Neuronal stem cell (in vitro differentiated cells): ENCODE data around the gene ADCY10.

Experiments
- DNase-seq: peaks from one replicate; pipeline ENCODE4 v3.0.0-alpha.2; 2013; ENCODE audit warnings: low spot score
- H2AFZ ChIP-seq: one replicate; pipeline ENCODE4 v1.6.1; 2013; ENCODE audit warnings: mild to moderate bottlenecking, low read length, inconsistent platforms
- H2AK5ac ChIP-seq: 2 replicates; pipeline ENCODE4 v1.6.1; 2013; ENCODE audit warnings: low read depth, mild to moderate bottlenecking, inconsistent platforms, low read length, moderate library complexity, mixed read lengths
- H2BK120ac ChIP-seq: 2 replicates; pipeline ENCODE4 v1.6.1; 2013; ENCODE audit warnings: low read depth, mild to moderate bottlenecking, inconsistent platforms, low read length, moderate library complexity, mixed read lengths
- H2BK12ac ChIP-seq: one replicate; pipeline ENCODE4 v1.6.1; 2013; ENCODE audit warnings: low read length, inconsistent platforms
- H2BK15ac ChIP-seq: 2 replicates; pipeline ENCODE4 v1.6.1; 2013; ENCODE audit warnings: mild to moderate bottlenecking, low read length, inconsistent platforms, mixed read lengths
- H2BK5ac ChIP-seq: one replicate; pipeline ENCODE4 v1.6.1; 2013; ENCODE audit warnings: inconsistent platforms, mild to moderate bottlenecking, low read length, moderate library complexity
- H3K14ac ChIP-seq: one replicate; pipeline ENCODE4 v1.6.1; 2013; ENCODE audit warnings: low read length, inconsistent platforms
- H3K18ac ChIP-seq: 2 replicates; pipeline ENCODE4 v1.6.1; 2013; ENCODE audit warnings: low read length, inconsistent platforms
- H3K23ac ChIP-seq: 2 replicates; pipeline ENCODE4 v1.6.1; 2013; ENCODE audit warnings: low read depth, mild to moderate bottlenecking, mixed read lengths, low read length, inconsistent platforms; ENCODE audit not compliant: poor library complexity
- H3K27ac ChIP-seq: replicated peaks from 3 replicates; pipeline ENCODE4 v1.5.1; 2013; ENCODE audit warnings: low read length, inconsistent platforms
- H3K27me3 ChIP-seq, 3 experiments: 2 replicates each; pipeline ENCODE4 v1.6.1; 2013; ENCODE audit warnings: low read length in 3 of 3, mild to moderate bottlenecking in 2 of 3, inconsistent platforms in 1 of 3, low read depth in 1 of 3, mixed read lengths in 1 of 3, moderate library complexity in 1 of 3; ENCODE audit not compliant: control insufficient read depth in 3 of 3, insufficient read depth in 3 of 3
- H3K36me3 ChIP-seq, 2 donors: replicated peaks in 1 of 2; 2 replicates each; pipeline ENCODE4 v1.6.1; 2013; ENCODE audit warnings: low read length in 2 of 2; ENCODE audit not compliant: control insufficient read depth in 2 of 2, insufficient read depth in 2 of 2
- H3K4ac ChIP-seq: 2 replicates; pipeline ENCODE4 v1.6.1; 2013; ENCODE audit warnings: inconsistent platforms, mild to moderate bottlenecking, low read length, moderate library complexity
- H3K4me1 ChIP-seq, 2 donors: 1 replicate in 1 of 2; 2 replicates in 1 of 2; pipeline ENCODE4 v1.6.1; 2013; ENCODE audit warnings: low read length in 2 of 2, low read depth in 1 of 2; ENCODE audit not compliant: control insufficient read depth in 2 of 2, insufficient read depth in 1 of 2
- H3K4me2 ChIP-seq: one replicate; pipeline ENCODE4 v1.6.1; 2013; ENCODE audit warnings: mild to moderate bottlenecking, low read length, inconsistent platforms; ENCODE audit not compliant: insufficient read depth, poor library complexity, severe bottlenecking
- H3K4me3 ChIP-seq, 2 donors: 2 replicates each; pipeline ENCODE4 v1.5.1; 2013; ENCODE audit warnings: low read length in 2 of 2, mild to moderate bottlenecking in 2 of 2, inconsistent platforms in 1 of 2, moderate library complexity in 1 of 2
- H3K79me1 ChIP-seq: one replicate; pipeline ENCODE4 v1.6.1; 2013; ENCODE audit warnings: low read depth, mild to moderate bottlenecking, inconsistent platforms, low read length, moderate library complexity
- H3K9ac ChIP-seq: one replicate; pipeline ENCODE4 v1.6.1; 2013; ENCODE audit warnings: mild to moderate bottlenecking, low read depth, low read length, inconsistent platforms; ENCODE audit not compliant: poor library complexity
- H3K9me3 ChIP-seq, 2 donors: replicated peaks in 1 of 2; 2 replicates each; pipeline versions ENCODE3 to v1.6.1; 2013; ENCODE audit warnings: low read length in 2 of 2, mild to moderate bottlenecking in 2 of 2, inconsistent platforms in 1 of 2, low read depth in 1 of 2, mixed read lengths in 1 of 2, moderate library complexity in 1 of 2; ENCODE audit not compliant: control insufficient read depth in 2 of 2, insufficient read depth in 1 of 2
- H4K8ac ChIP-seq: one replicate; pipeline ENCODE4 v1.6.1; 2013; ENCODE audit warnings: low read depth, mild to moderate bottlenecking, inconsistent platforms, low read length, moderate library complexity
- H4K91ac ChIP-seq: one replicate; pipeline ENCODE4 v1.6.1; 2013; ENCODE audit warnings: low read length, low read depth, mild to moderate bottlenecking, inconsistent platforms; ENCODE audit not compliant: poor library complexity
- WGBS, 2 donors: extraction: QIAGEN DNeasy Blood & Tissue Kit; methylation state at CpG; one replicate each; pipeline ENCODE4 v1.1.7; 2013; ENCODE audit warnings: missing lambda C conversion rate in 2 of 2, mixed read lengths in 1 of 2; ENCODE audit not compliant: insufficient read length in 2 of 2, insufficient replicate concordance in 1 of 2; ENCODE audit errors: extremely low coverage in 2 of 2; 5-methylcytosine and 5-hydroxymethylcytosine counted together

Gene ADCY10

GRCh38 chr1:167776616-167777268 lies 137.2 kb downstream of the ADCY10 start:
- Histone ChIP-seq H4K91ac (no peak overlapping the region), H3K36me3 (peaks cover 20 to 85% of the 10 kb centered on the region in 2 donors), H2BK12ac (no peak overlapping the region), H2BK5ac (no peak overlapping the region), H3K79me1 (no peaks in the 10 kb centered on the region), H3K4me1 (no peaks in the 10 kb centered on the region), H3K4me2 (no peak overlapping the region), H3K9ac (no peak overlapping the region), H3K9me3 (peaks cover 3 to 21% of the 10 kb centered on the region in 2 donors), H2BK120ac (no peak overlapping the region), H4K8ac (no peak overlapping the region), H3K23ac (no peak overlapping the region), H3K27me3 (no peaks in the 10 kb centered on the region), H3K27ac (no peak overlapping the region), H3K4ac (no peak overlapping the region), H3K18ac (no peak overlapping the region), H3K4me3 (no peak overlapping the region), H2AK5ac (no peak overlapping the region), H3K14ac (no peak overlapping the region), H2AFZ (no peak overlapping the region), H2BK15ac (no peak overlapping the region)
- no peak for DNase-seq
- no CpG with 5 or more reads among the region's 1 CpG for WGBS, 2 donors

- Histone ChIP-seq H2BK120ac (no peak overlapping the region), H3K4me2 (no peak overlapping the region), H3K18ac (no peak overlapping the region), H2BK5ac (no peak overlapping the region), H3K36me3 (peaks cover 22 to 86% of the 10 kb centered on the region in 2 donors), H2AFZ (no peak overlapping the region), H2BK12ac (no peak overlapping the region), H3K4me1 (no peaks in the 10 kb centered on the region), H3K14ac (no peak overlapping the region), H3K23ac (no peak overlapping the region), H3K9ac (no peak overlapping the region), H4K8ac (no peak overlapping the region), H3K79me1 (no peaks in the 10 kb centered on the region), H3K4ac (no peak overlapping the region), H3K27ac (no peak overlapping the region), H3K4me3 (no peak overlapping the region), H3K9me3 (peaks cover 3 to 16% of the 10 kb centered on the region in 2 donors), H2BK15ac (no peak overlapping the region), H3K27me3 (no peaks in the 10 kb centered on the region), H4K91ac (no peak overlapping the region), H2AK5ac (no peak overlapping the region)
- no peak for DNase-seq
- no CpG with 5 or more reads among the region's 1 CpG for WGBS, 2 donors
Measured at GRCh38 chr1:167776151-167776550, 137.8 kb downstream of the ADCY10 start.

- Histone ChIP-seq H3K27me3 (no peaks in the 10 kb centered on the region), H4K8ac (no peak overlapping the region), H4K91ac (no peak overlapping the region), H3K18ac (no peak overlapping the region), H3K36me3 (peaks cover 23 to 86% of the 10 kb centered on the region in 2 donors), H2BK12ac (no peak overlapping the region), H3K4me1 (no peaks in the 10 kb centered on the region), H3K4me3 (no peak overlapping the region), H3K4me2 (no peak overlapping the region), H3K23ac (no peak overlapping the region), H3K27ac (no peak overlapping the region), H3K9me3 (peaks cover 2 to 12% of the 10 kb centered on the region in 2 donors), H3K14ac (no peak overlapping the region), H2AK5ac (no peak overlapping the region), H2BK120ac (no peak overlapping the region), H3K9ac (no peak overlapping the region), H3K4ac (no peak overlapping the region), H2AFZ (no peak overlapping the region), H3K79me1 (no peaks in the 10 kb centered on the region), H2BK5ac (no peak overlapping the region), H2BK15ac (no peak overlapping the region)
- WGBS, 2 donors = no CpG with 5 or more reads among the region's 2 CpGs
- no peak for DNase-seq
Measured at GRCh38 chr1:167775178-167775577, 138.8 kb downstream of the ADCY10 start.

GRCh38 chr1:167774710-167775109 lies 139.2 kb downstream of the ADCY10 start:
- no peak overlapping the region for H2BK5ac ChIP-seq
- H3K18ac ChIP-seq = no peak overlapping the region
- no peak overlapping the region for H3K4ac ChIP-seq
- no peak overlapping the region for H2BK12ac ChIP-seq
- H2AFZ ChIP-seq = no peak overlapping the region
- peaks cover 2 to 8% of the 10 kb centered on the region in 2 donors for H3K9me3 ChIP-seq
- no peak overlapping the region for H2BK120ac ChIP-seq
- no peak for DNase-seq
- H2AK5ac ChIP-seq = no peak overlapping the region
- H3K4me2 ChIP-seq = no peak overlapping the region
- H3K79me1 ChIP-seq = no peaks in the 10 kb centered on the region
- H3K4me1 ChIP-seq = no peaks in the 10 kb centered on the region
- no peaks in the 10 kb centered on the region for H3K27me3 ChIP-seq
- no peak overlapping the region for H3K9ac ChIP-seq
- no peak overlapping the region for H4K91ac ChIP-seq
- no peak overlapping the region for H3K14ac ChIP-seq
- H2BK15ac ChIP-seq = no peak overlapping the region
- H4K8ac ChIP-seq = no peak overlapping the region
- H3K36me3 ChIP-seq = peaks cover 25 to 86% of the 10 kb centered on the region in 2 donors
- H3K27ac ChIP-seq = no peak overlapping the region
- no peak overlapping the region for H3K4me3 ChIP-seq
- no peak overlapping the region for H3K23ac ChIP-seq
